H9 (cell line): ENCODE data around the gene ARPP21. TPM values are rescaled to one million over a fixed set of nuclear protein-coding genes. Genes with fewer than 3 reads are reported as not detected.

Source experiments
- DNase-seq: peaks from one replicate; pipeline ENCODE4 v3.0.0-alpha.2; 2017
- H2AFZ ChIP-seq: one replicate; pipeline ENCODE4 v1.6.1; 2013; ENCODE audit warnings: mild to moderate bottlenecking, low read length, control low read depth, moderate library complexity
- H2AK5ac ChIP-seq: 2 replicates; pipeline ENCODE4 v1.6.1; 2013; ENCODE audit warnings: low read length, control low read depth, mixed read lengths; ENCODE audit not compliant: insufficient read length
- H2BK120ac ChIP-seq: one replicate; pipeline ENCODE4 v1.6.1; 2013; ENCODE audit warnings: low read depth, mild to moderate bottlenecking, low read length, control low read depth, inconsistent platforms; ENCODE audit not compliant: poor library complexity, severe bottlenecking
- H2BK12ac ChIP-seq: 2 replicates; pipeline ENCODE4 v1.6.1; 2013; ENCODE audit warnings: low read length, control low read depth, mixed read lengths, low read depth; ENCODE audit not compliant: insufficient read length
- H2BK15ac ChIP-seq: 2 replicates; pipeline ENCODE4 v1.6.1; 2013; ENCODE audit warnings: low read depth, low read length, control low read depth
- H2BK20ac ChIP-seq: one replicate; pipeline ENCODE4 v1.6.1; 2013; ENCODE audit warnings: low read depth, mild to moderate bottlenecking, low read length, control low read depth, inconsistent platforms; ENCODE audit not compliant: poor library complexity, severe bottlenecking
- H2BK5ac ChIP-seq: 2 replicates; pipeline ENCODE4 v1.6.1; 2013; ENCODE audit warnings: low read length, control low read depth, mixed read lengths; ENCODE audit not compliant: insufficient read length
- H3K14ac ChIP-seq: 2 replicates; pipeline ENCODE4 v1.6.1; 2013; ENCODE audit warnings: low read length, control low read depth; ENCODE audit not compliant: insufficient read depth
- H3K18ac ChIP-seq: 2 replicates; pipeline ENCODE4 v1.6.1; 2013; ENCODE audit warnings: low read depth, mild to moderate bottlenecking, mixed read lengths, low read length, control low read depth; ENCODE audit not compliant: insufficient read length
- H3K23ac ChIP-seq: 2 replicates; pipeline ENCODE4 v1.6.1; 2013; ENCODE audit warnings: low read length, control low read depth, mixed read lengths, low read depth; ENCODE audit not compliant: insufficient read length
- H3K23me2 ChIP-seq: 2 replicates; pipeline ENCODE4 v1.6.1; 2013; ENCODE audit warnings: low read depth, mild to moderate bottlenecking, mixed read lengths, low read length, control low read depth; ENCODE audit not compliant: insufficient read length, poor library complexity, severe bottlenecking
- H3K27ac ChIP-seq: 2 replicates; pipeline ENCODE4 v1.5.1; 2013; ENCODE audit warnings: low read length, control low read depth, mixed read lengths, low read depth; ENCODE audit not compliant: insufficient read length
- H3K27me3 ChIP-seq: 2 replicates; pipeline ENCODE4 v1.6.1; 2013; ENCODE audit warnings: low read length, control low read depth, inconsistent platforms; ENCODE audit not compliant: insufficient read depth
- H3K4ac ChIP-seq: 2 replicates; pipeline ENCODE4 v1.6.1; 2013; ENCODE audit warnings: low read depth, mild to moderate bottlenecking, control low read depth, inconsistent platforms, low read length, moderate library complexity
- H3K4me1 ChIP-seq: 2 replicates; pipeline ENCODE4 v1.6.1; 2013; ENCODE audit warnings: low read length, control low read depth, inconsistent platforms; ENCODE audit not compliant: insufficient read depth
- H3K4me2 ChIP-seq: 2 replicates; pipeline ENCODE4 v1.6.1; 2013; ENCODE audit warnings: low read length, control low read depth, mixed read lengths; ENCODE audit not compliant: insufficient read length, insufficient read depth
- H3K56ac ChIP-seq: 2 replicates; pipeline ENCODE4 v1.6.1; 2013; ENCODE audit warnings: low read depth, mild to moderate bottlenecking, mixed read lengths, low read length, control low read depth; ENCODE audit not compliant: insufficient read length
- H3K79me1 ChIP-seq: 2 replicates; pipeline ENCODE4 v1.6.1; 2013; ENCODE audit warnings: low read depth, mild to moderate bottlenecking, moderate library complexity, low read length, control low read depth, inconsistent platforms; ENCODE audit not compliant: insufficient read depth, poor library complexity, severe bottlenecking
- H3K79me2 ChIP-seq: 2 replicates; pipeline ENCODE4 v1.6.1; 2013; ENCODE audit warnings: low read length, control low read depth, inconsistent platforms; ENCODE audit not compliant: insufficient read depth
- H3K9ac ChIP-seq: 2 replicates; pipeline ENCODE4 v1.6.1; 2013; ENCODE audit warnings: low read length, control low read depth, mixed read lengths; ENCODE audit not compliant: insufficient read length; ENCODE audit errors: extremely low read depth
- H3K9me3 ChIP-seq: one replicate; pipeline ENCODE4 v1.6.1; 2013; ENCODE audit warnings: low read depth, low read length, inconsistent platforms; ENCODE audit not compliant: control insufficient read depth
- H3T11ph ChIP-seq: one replicate; pipeline ENCODE4 v1.6.1; 2013; ENCODE audit warnings: mild to moderate bottlenecking, low read length, control low read depth, inconsistent platforms
- H4K20me1 ChIP-seq: one replicate; pipeline ENCODE4 v1.6.1; 2013; ENCODE audit not compliant: control insufficient read depth, insufficient read length, insufficient read depth
- H4K5ac ChIP-seq: 2 replicates; pipeline ENCODE4 v1.6.1; 2013; ENCODE audit warnings: low read depth, mild to moderate bottlenecking, mixed read lengths, low read length, control low read depth; ENCODE audit not compliant: insufficient read length
- H4K8ac ChIP-seq: replicated peaks from 2 replicates; pipeline ENCODE4 v1.6.1; 2013; ENCODE audit warnings: low read length, control low read depth, mixed read lengths, low read depth; ENCODE audit not compliant: insufficient read length
- H4K91ac ChIP-seq: 2 replicates; pipeline ENCODE4 v1.6.1; 2013; ENCODE audit warnings: low read depth, mild to moderate bottlenecking, moderate library complexity, mixed read lengths, low read length, control low read depth; ENCODE audit not compliant: insufficient read length
- H3K27ac Mint-ChIP-seq, 3 experiments: 2 replicates in 2 of 3; 3 replicates in 1 of 3; pipeline ENCODE4 v1.8.0; 2020 to 2021; ENCODE audit warnings: mixed read lengths in 3 of 3, mild to moderate bottlenecking in 1 of 3, moderate library complexity in 1 of 3
- H3K27me3 Mint-ChIP-seq: 2 replicates; pipeline ENCODE4 v1.8.0; 2021; ENCODE audit warnings: low read depth, mild to moderate bottlenecking, moderate library complexity, mixed read lengths
- H3K36me3 Mint-ChIP-seq, 3 experiments: 2 replicates in 2 of 3; 3 replicates in 1 of 3; pipeline ENCODE4 v1.8.0; 2020 to 2021; ENCODE audit warnings: low read depth in 3 of 3, mixed read lengths in 3 of 3; ENCODE audit not compliant: insufficient read depth in 1 of 3
- H3K4me1 Mint-ChIP-seq, 2 experiments: 2 replicates each; pipeline ENCODE4 v1.8.0; 2020; ENCODE audit warnings: mixed read lengths in 2 of 2
- H3K4me3 Mint-ChIP-seq, 2 experiments: 2 replicates in 1 of 2; 3 replicates in 1 of 2; pipeline ENCODE4 v1.8.0; 2020 to 2021; ENCODE audit warnings: mild to moderate bottlenecking in 2 of 2, mixed read lengths in 2 of 2, moderate library complexity in 1 of 2
- H3K9me3 Mint-ChIP-seq, 2 experiments: 2 replicates in 1 of 2; 3 replicates in 1 of 2; pipeline ENCODE4 v1.8.0; 2020; ENCODE audit warnings: mild to moderate bottlenecking in 2 of 2, mixed read lengths in 2 of 2, moderate library complexity in 1 of 2
- CTCF ChIP-seq: fragments of 200-600 bp; sonication (generic); conservative IDR thresholded peaks from 3 replicates; pipeline ENCODE4 v1.8.0; 2021; ENCODE audit warnings: antibody characterized with exemption, mild to moderate bottlenecking
- WGBS: extraction: QIAGEN DNeasy Blood & Tissue Kit; methylation state at CpG from one replicate; pipeline ENCODE4 v1.1.7; 2013; ENCODE audit warnings: missing lambda C conversion rate, low lambda C conversion rate, mixed read lengths; ENCODE audit not compliant: insufficient read length; ENCODE audit errors: extremely low coverage; 5-methylcytosine and 5-hydroxymethylcytosine counted together
- total RNA-seq: library from RNA; stranded (reverse); gene quantifications from 2 replicates; pipeline ENCODE4 v1.2.1, GENCODE V29; 2021

The ARPP21 gene
- total RNA-seq, 1 experiment from 2014 or later: not detected

DNA sequence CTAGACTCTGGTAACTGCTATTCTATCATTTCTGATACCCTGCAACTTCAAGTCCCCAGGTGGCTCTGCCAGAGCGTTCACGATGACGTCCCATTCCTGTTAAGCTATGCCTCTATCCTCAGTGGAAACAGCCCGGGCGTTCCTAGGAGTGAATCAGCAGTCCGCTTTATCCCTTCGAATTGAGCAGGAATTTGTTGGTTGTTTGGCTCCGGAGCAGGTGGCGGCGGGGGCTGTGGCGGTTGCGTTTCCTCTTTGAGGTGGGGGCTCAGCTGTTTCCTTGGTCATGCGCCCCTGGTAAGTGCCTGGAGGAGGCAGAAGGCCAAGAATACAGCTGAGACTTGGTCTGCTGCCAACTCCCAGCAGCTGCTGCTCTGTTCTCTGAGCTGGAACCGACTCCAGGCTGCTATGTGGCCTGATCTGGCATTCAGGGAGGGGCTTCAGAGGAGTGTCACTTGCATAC is 25.2 kb downstream of the ARPP21 start:
- no peak overlapping the region for H3K4me2 ChIP-seq

More for the DNA sequence above, 25.2 kb downstream of the ARPP21 start:
- H3K36me3 Mint-ChIP-seq: no peaks in the 10 kb centered on the region
- Histone ChIP-seq H4K20me1 (no peaks in the 10 kb centered on the region), H2AFZ (no peak overlapping the region), H3K79me1 (no peaks in the 10 kb centered on the region), H4K8ac (no peak overlapping the region), H3K79me2 (no peaks in the 10 kb centered on the region), H3K14ac (no peak overlapping the region; the same call in 1 of the 2 replicates), H2AK5ac (no peak overlapping the region), H2BK20ac (no peak overlapping the region), H3K4ac (no peak overlapping the region), H3K9me3 (no peaks in the 10 kb centered on the region), H3K9ac (no peak overlapping the region), H3T11ph (no peak overlapping the region), H2BK12ac (no peak overlapping the region), H3K4me1 (no peaks in the 10 kb centered on the region; the same call in 1 of the 2 replicates), H3K23ac (no peak overlapping the region), H2BK120ac (no peak overlapping the region), H2BK15ac (no peak overlapping the region), H3K23me2 (no peaks in the 10 kb centered on the region), H4K5ac (no peak overlapping the region), H3K56ac (no peak overlapping the region), H4K91ac (no peak overlapping the region), H3K27me3 (no peaks in the 10 kb centered on the region), H3K18ac (no peak overlapping the region), H2BK5ac (no peak overlapping the region), H3K27ac (no peak overlapping the region)
- no peaks in the 10 kb centered on the region for H3K27me3 Mint-ChIP-seq
- DNase-seq: peak; percentile 66
- peaks cover 8 to 10% of the 10 kb centered on the region in 2 experiments; a peak in 1 of 4 replicates for H3K4me1 Mint-ChIP-seq
- H3K4me3 Mint-ChIP-seq: no peak overlapping the region
- H3K9me3 Mint-ChIP-seq: no peaks in the 10 kb centered on the region
- H3K27ac Mint-ChIP-seq: peak overlapping the region in 1 of 3 experiments; percentile 21; a peak in 1 of 7 replicates
- WGBS: no CpG with 5 or more reads among the region's 14 CpGs
- no peak for TF ChIP-seq CTCF
